Measurements from ENCODE around the gene IGSF21. TPM values are rescaled to one million over a fixed set of nuclear protein-coding genes. Genes with fewer than 3 reads are reported as not detected.

Gene IGSF21
- polyA plus RNA-seq, 1 of the 3 experiments (the other 2 are of a cell fraction), result not detected

DNA sequence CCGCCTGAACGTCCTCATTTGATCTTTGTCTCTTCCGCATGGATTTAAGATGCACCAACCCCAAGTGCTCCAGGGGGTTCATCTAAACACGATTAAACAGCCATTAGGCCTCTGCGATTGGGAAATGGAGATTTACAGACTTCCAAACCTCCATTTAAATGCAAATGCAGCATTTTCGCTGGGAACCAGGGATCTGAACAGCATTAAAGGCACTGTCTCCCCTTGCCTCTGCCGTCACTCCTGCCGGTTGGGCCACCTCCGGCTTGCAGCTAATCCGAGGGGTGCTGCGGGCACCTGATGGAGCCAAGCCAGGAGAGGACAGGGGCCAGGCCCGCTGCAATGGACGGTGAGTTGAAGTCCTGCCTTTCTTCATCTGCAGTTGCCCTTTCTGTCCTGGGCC lies 302.8 kb downstream of the IGSF21 start:
- Histone ChIP-seq H3K4me2 (no peak overlapping the region), H3K27me3 (ENCODE audit: insufficient read depth) (no peaks in the 10 kb centered on the region), H3K9me3 (no peaks in the 10 kb centered on the region), H3K9me2 (no peaks in the 10 kb centered on the region), H3K27ac (ENCODE audit: low read depth in 2 of 2, low read length in 1 of 2) (no peak overlapping the region), H3K4me3 (ENCODE audit: low read depth in 2 of 2, low read length in 1 of 2) (no peak overlapping the region), H2AFZ (ENCODE audit: low read depth) (no peak overlapping the region), H3K79me2 (ENCODE audit: insufficient read depth) (no peaks in the 10 kb centered on the region), H4K20me1 (ENCODE audit: insufficient read depth) (no peaks in the 10 kb centered on the region), H3F3A (replicated peaks; ENCODE audit: insufficient read depth) (no peaks in the 10 kb centered on the region), H3K9ac (no peak overlapping the region), H3K4me1 (ENCODE audit: control insufficient read depth in 1 of 2, insufficient read depth in 2 of 2, low read depth in 1 of 2, low read length in 1 of 2) (no peaks in the 10 kb centered on the region; a peak in 1 of 4 replicates), H3K36me3 (replicated peaks in 1 of 2; ENCODE audit: control insufficient read depth in 1 of 2, insufficient read depth in 2 of 2, low read length in 1 of 2) (no peaks in the 10 kb centered on the region)
- no peak for DNase-seq
- TF ChIP-seq NRF1 (IDR thresholded peaks at IDR 0.05; ENCODE audit: low read depth, low read length) (no peak), SMC3 (IDR thresholded peaks at IDR 0.05; ENCODE audit: low read depth, low read length) (no peak), NFIC (IDR thresholded peaks at IDR 0.05; ENCODE audit: borderline replicate concordance) (no peak), RFX5 (IDR thresholded peaks at IDR 0.05; ENCODE audit: low read length) (no peak), CHD2 (IDR thresholded peaks at IDR 0.05; ENCODE audit: low read length, partially characterized antibody) (no peak)
- TF ChIP-seq, protein P1, sequence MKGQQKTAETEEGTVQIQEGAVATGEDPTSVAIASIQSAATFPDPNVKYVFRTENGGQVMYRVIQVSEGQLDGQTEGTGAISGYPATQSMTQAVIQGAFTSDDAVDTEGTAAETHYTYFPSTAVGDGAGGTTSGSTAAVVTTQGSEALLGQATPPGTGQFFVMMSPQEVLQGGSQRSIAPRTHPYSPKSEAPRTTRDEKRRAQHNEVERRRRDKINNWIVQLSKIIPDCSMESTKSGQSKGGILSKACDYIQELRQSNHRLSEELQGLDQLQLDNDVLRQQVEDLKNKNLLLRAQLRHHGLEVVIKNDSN (IDR thresholded peaks at IDR 0.05; ENCODE audit: borderline replicate concordance, low read depth), result no peak
- TF ChIP-seq, protein P2, sequence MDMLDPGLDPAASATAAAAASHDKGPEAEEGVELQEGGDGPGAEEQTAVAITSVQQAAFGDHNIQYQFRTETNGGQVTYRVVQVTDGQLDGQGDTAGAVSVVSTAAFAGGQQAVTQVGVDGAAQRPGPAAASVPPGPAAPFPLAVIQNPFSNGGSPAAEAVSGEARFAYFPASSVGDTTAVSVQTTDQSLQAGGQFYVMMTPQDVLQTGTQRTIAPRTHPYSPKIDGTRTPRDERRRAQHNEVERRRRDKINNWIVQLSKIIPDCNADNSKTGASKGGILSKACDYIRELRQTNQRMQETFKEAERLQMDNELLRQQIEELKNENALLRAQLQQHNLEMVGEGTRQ (IDR thresholded peaks at IDR 0.05; ENCODE audit: borderline replicate concordance, low read depth, low read length), result no peak
- TF ChIP-seq, protein P3, sequence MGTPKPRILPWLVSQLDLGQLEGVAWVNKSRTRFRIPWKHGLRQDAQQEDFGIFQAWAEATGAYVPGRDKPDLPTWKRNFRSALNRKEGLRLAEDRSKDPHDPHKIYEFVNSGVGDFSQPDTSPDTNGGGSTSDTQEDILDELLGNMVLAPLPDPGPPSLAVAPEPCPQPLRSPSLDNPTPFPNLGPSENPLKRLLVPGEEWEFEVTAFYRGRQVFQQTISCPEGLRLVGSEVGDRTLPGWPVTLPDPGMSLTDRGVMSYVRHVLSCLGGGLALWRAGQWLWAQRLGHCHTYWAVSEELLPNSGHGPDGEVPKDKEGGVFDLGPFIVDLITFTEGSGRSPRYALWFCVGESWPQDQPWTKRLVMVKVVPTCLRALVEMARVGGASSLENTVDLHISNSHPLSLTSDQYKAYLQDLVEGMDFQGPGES (IDR thresholded peaks at IDR 0.05; ENCODE audit: low read depth, low read length), result no peak
- 42% methylated on average over 11 of the region's 13 CpGs for WGBS (ENCODE audit: low lambda C conversion rate)
- CTCF ChIA-PET, result no interaction called here
- POLR2A ChIA-PET, result no interaction called here

DNA sequence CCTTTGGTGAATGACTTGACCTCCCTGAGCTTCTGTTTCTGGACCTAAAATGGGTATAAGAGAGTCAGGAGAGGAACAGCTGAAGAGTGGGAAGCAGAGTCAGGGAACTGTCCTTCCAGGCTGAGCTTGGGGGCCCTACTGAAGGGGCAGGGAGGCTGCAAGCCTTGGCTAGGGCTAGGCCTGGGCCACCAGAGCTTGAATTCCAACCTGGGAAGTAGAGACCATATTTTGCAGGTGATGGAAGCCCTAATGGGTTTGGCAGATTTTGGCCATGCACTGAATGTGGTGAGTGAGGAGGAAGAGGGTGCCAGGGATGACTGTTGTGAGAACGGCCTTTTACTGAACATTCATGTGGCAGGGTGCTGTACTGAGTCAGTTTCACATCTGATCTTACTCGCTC lies 303.7 kb downstream of the IGSF21 start:
- CTCF ChIA-PET, result no interaction called here
- Histone ChIP-seq H4K20me1 (ENCODE audit: insufficient read depth) (no peaks in the 10 kb centered on the region), H3F3A (replicated peaks; ENCODE audit: insufficient read depth) (no peaks in the 10 kb centered on the region), H3K79me2 (ENCODE audit: insufficient read depth) (no peaks in the 10 kb centered on the region), H3K27me3 (ENCODE audit: insufficient read depth) (no peaks in the 10 kb centered on the region), H2AFZ (ENCODE audit: low read depth) (no peak overlapping the region), H3K36me3 (replicated peaks in 1 of 2; ENCODE audit: control insufficient read depth in 1 of 2, insufficient read depth in 2 of 2, low read length in 1 of 2) (no peaks in the 10 kb centered on the region), H3K9me3 (no peaks in the 10 kb centered on the region; the same call in 1 of the 2 replicates), H3K27ac (ENCODE audit: low read depth in 2 of 2, low read length in 1 of 2) (no peak overlapping the region), H3K9ac (no peak overlapping the region), H3K4me2 (no peak overlapping the region), H3K9me2 (no peaks in the 10 kb centered on the region), H3K4me3 (ENCODE audit: low read depth in 2 of 2, low read length in 1 of 2) (no peak overlapping the region), H3K4me1 (ENCODE audit: control insufficient read depth in 1 of 2, insufficient read depth in 2 of 2, low read depth in 1 of 2, low read length in 1 of 2) (no peaks in the 10 kb centered on the region; a peak in 1 of 4 replicates)
- TF ChIP-seq SMC3 (IDR thresholded peaks at IDR 0.05; ENCODE audit: low read depth, low read length), result no peak
- no peak for TF ChIP-seq EP300 (IDR thresholded peaks at IDR 0.05; ENCODE audit: borderline replicate concordance in 1 of 2, low read depth in 1 of 2, low read length in 1 of 2)
- no peak for TF ChIP-seq FOXM1 (IDR thresholded peaks at IDR 0.05; ENCODE audit: low read depth)
- no peak for TF ChIP-seq JUND (IDR thresholded peaks at IDR 0.05)
- no peak for TF ChIP-seq FOSL2 (IDR thresholded peaks at IDR 0.05; ENCODE audit: borderline replicate concordance, low read depth)
- TF ChIP-seq, protein P4, sequence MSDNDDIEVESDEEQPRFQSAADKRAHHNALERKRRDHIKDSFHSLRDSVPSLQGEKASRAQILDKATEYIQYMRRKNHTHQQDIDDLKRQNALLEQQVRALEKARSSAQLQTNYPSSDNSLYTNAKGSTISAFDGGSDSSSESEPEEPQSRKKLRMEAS (IDR thresholded peaks at IDR 0.05; ENCODE audit: low read depth), result no peak
- TF ChIP-seq, protein P1 (IDR thresholded peaks at IDR 0.05; ENCODE audit: borderline replicate concordance, low read depth), result no peak
- TF ChIP-seq RAD21 (IDR thresholded peaks at IDR 0.05; ENCODE audit: low read length), result no peak
- TF ChIP-seq ELF1 (IDR thresholded peaks at IDR 0.05), result no peak
- no peak for TF ChIP-seq TAF1 (IDR thresholded peaks at IDR 0.05; ENCODE audit: borderline replicate concordance, low read depth, low read length)
- POLR2A ChIA-PET, result no interaction called here
- WGBS (ENCODE audit: low lambda C conversion rate), result 28% methylated on average over 2 of the region's 2 CpGs
- DNase-seq, result no peak
